Measurements from ENCODE around the gene CHI3L2.

Gene CHI3L2

GRCh38 chr1:111290104-111290503 lies 62.6 kb downstream of the CHI3L2 start:
- Histone ChIP-seq H3K36me3 (no peaks in the 10 kb centered on the region), H3K4me3 (ENCODE audit: low read depth, low read length) (no peak overlapping the region), H3K27ac (no peak overlapping the region), H3K27me3 (ENCODE audit: insufficient read depth, low read depth, severe bottlenecking) (peaks cover 20% of the 10 kb centered on the region), H3K9me3 (ENCODE audit: severe bottlenecking) (no peaks in the 10 kb centered on the region)
- DNase-seq, result no peak
- no peak for TF ChIP-seq CTCF (IDR thresholded peaks at IDR 0.05; ENCODE audit: low read depth, low read length)

GRCh38 chr1:111290630-111291029 lies 63.1 kb downstream of the CHI3L2 start, which contains the start of gene CHIA:
TSS of gene CHIA (plus strand) at chr1:111290851. CDS start at chr1:111310468, 19,617 bp downstream.
- Histone ChIP-seq H3K27me3 (ENCODE audit: insufficient read depth, low read depth, severe bottlenecking) (peaks cover 20% of the 10 kb centered on the region), H3K9me3 (ENCODE audit: severe bottlenecking) (peaks cover under 1% of the 10 kb centered on the region), H3K36me3 (no peaks in the 10 kb centered on the region), H3K27ac (no peak within 1 kb of the TSS), H3K4me3 (ENCODE audit: low read depth, low read length) (no peak within 1 kb of the TSS)
- no peak for TF ChIP-seq CTCF (IDR thresholded peaks at IDR 0.05; ENCODE audit: low read depth, low read length)
- no peak for DNase-seq

Measured in WERI-Rb-1 (cell line).